ENCODE measurements around the gene CAMSAP3.

DNA sequence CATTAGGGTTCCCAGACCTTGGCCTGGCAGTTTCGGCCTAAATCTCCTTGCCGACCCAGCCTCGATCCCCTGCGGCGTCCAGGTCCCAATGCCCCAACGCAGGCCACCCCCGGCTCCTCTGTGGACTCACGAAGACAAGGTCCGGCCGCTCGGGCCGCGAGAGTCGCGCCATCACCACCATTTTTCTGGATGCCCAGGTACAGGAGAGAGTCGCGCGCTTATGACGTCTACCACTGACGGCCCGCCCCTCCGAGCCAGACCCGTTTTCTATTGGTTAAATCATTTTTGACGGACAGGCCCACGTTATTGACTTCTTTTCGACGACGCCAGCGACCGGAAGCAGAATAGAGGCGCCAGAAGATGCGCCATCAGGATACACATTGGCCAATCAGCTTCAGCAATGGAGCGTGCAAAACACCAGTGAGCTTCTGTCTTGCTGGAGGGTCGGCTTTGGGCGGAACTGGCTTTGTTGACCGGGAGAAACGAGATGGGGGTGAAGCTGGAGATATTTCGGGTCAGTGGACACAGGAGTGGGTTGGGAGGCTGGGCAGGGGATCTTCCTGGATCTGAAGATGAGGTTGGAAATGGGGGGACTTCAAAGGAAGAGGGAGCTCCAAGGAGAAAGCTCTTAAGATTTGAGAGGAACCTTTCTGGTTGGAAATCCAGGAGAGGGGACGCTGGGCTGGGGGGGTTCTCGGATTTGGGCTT is 33.8 kb downstream of the CAMSAP3 start, which contains the start of the genes PET100 and XAB2:
- TF ChIP-seq EZH2 (optimal IDR thresholded peaks at IDR 0.05; ENCODE audit: low read depth, low read length) (no peak), EZH2phosphoT487 (IDR thresholded peaks at IDR 0.05; ENCODE audit: low read length) (no peak)
- TF ChIP-seq, protein P1, sequence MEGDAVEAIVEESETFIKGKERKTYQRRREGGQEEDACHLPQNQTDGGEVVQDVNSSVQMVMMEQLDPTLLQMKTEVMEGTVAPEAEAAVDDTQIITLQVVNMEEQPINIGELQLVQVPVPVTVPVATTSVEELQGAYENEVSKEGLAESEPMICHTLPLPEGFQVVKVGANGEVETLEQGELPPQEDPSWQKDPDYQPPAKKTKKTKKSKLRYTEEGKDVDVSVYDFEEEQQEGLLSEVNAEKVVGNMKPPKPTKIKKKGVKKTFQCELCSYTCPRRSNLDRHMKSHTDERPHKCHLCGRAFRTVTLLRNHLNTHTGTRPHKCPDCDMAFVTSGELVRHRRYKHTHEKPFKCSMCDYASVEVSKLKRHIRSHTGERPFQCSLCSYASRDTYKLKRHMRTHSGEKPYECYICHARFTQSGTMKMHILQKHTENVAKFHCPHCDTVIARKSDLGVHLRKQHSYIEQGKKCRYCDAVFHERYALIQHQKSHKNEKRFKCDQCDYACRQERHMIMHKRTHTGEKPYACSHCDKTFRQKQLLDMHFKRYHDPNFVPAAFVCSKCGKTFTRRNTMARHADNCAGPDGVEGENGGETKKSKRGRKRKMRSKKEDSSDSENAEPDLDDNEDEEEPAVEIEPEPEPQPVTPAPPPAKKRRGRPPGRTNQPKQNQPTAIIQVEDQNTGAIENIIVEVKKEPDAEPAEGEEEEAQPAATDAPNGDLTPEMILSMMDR (IDR thresholded peaks at IDR 0.05; ENCODE audit: low read length), result no peak

Measured in MM.1S (cell line).